NT2/D1 (cell line): ENCODE results near the gene MAML3.

Experiments
- SUZ12 ChIP-seq: IDR thresholded peaks from 2 replicates; pipeline ENCODE4 v1.6.1; 2011; ENCODE audit not compliant: insufficient read length, insufficient read depth; ENCODE audit errors: extremely low read depth
- YY1 ChIP-seq: IDR thresholded peaks from 2 replicates; pipeline ENCODE4 v1.6.1; 2011; ENCODE audit not compliant: insufficient read length, insufficient read depth
- ZNF274 ChIP-seq: IDR thresholded peaks from 2 replicates; pipeline ENCODE4 v1.6.1; 2011; ENCODE audit warnings: mild to moderate bottlenecking, low read depth, low read length

DNA sequence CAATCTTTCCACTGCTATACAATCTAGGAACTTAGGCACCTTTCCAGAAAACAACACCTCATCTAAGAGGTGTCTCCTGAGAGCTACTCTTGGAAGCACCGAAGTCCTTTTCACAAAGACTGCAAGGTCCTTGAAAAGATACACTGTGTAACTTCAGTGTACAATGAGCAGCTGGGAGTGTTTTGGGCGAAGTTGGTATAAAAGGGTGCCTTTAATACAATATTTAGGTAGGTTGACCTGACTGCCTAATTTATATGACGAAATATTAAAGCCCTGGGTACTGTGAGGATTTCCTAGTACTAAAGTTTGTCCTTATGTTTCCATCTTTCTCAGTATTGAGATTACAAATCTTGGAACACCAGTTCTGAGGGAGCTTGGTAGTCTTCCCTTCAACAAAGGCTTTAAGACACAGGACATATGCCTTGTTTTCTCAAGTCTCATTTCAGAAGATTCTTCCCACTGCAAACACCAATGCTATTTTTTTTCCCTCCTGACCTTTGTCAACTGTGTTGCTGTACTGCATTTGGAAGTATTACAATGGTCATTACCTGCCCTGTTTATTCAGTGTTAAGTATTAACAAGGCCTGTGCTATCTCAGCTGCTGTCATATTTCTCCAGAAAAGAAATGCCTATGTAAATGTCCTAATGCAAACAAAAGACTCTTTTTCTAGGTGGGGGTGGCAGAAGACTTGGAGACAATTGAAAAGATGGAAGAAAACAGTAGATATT is 134.2 kb downstream of the MAML3 start:
- TF ChIP-seq YY1 (no peak), SUZ12 (no peak), ZNF274 (no peak)
